Epithelial cell of alveolus of lung (primary cell): ENCODE results near the gene CDH12. TPM values are rescaled to one million over a fixed set of nuclear protein-coding genes. Genes with fewer than 3 reads are reported as not detected.

Source experiments
- total RNA-seq: library from RNA; depleted of rRNA; stranded (reverse); fragments of >200 nt; gene quantifications from 2 replicates; pipeline ENCODE4 v1.2.1, GENCODE V29; 2015

CDH12 gene
- 0.52 and 2.0 TPM in 2 replicates for total RNA-seq

DNA sequence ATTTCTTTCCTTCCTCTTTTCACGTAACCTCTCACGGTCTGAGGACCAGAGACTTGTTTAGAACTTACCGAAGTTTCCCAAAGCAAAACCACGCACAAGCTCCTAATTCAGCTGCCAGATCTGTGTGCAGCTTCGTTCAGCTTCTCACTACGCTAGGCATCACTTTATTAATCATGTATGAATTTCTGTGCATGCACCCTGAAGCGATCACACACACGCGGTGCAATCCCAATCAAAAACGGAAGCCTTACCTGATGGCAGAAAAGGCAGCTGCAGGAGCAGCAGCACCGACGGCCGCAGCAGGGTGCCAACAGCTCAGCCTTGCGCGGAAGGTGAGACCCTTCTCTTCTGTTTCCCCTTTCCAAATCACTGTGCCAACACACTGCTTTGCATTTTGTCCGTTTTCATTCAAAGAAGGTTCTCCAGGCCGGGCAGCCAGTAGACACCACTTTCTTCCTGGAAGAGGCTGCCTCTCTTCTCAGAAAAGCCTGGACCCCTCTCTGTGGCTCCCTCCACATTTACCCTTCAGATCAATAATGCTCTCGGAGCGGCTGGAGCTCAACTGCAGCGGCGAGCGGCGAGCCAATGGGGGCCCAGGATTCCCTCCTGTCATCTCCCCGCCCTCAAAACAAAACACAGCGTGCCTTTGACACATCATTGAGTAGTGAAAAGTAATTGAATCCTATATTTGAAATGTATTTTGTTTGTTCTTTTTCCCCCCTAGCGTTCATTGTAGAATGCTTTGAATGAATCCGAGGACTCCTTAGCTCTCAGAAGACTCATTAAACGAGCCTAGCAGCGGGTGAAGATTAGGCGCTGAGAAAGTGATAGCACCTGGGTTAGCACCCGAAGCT, at the start of gene CDH12:
Gene CDH12 (minus strand): TSS at position 538 of the 854 bp plus-strand sequence.

